ENCODE measurements around the gene CHIC2. TPM values are rescaled to one million over a fixed set of nuclear protein-coding genes. Genes with fewer than 3 reads are reported as not detected.
A peak's percentile ranks its signal among the peaks of the same experiment; 100 is the strongest.

CHIC2 gene
- polyA plus RNA-seq, 3 donors = 23.1 to 83.3 (median 73.4) TPM

GRCh38 chr4:54073271-54073880, 9.0 kb upstream of the CHIC2 start:
- Histone ChIP-seq H3K4me3 (replicated peaks in 1 of 3; ENCODE audit: low read depth in 2 of 3, low read length in 3 of 3) (no peak overlapping the region), H3K4me1 (ENCODE audit: control insufficient read depth in 1 of 2, insufficient read depth in 2 of 2, low read length in 2 of 2) (no peaks in the 10 kb centered on the region), H4K20me1 (ENCODE audit: insufficient read depth, low read length) (no peaks in the 10 kb centered on the region), H3K4me2 (replicated peaks; ENCODE audit: extremely low read depth, low read length, poor library complexity, severe bottlenecking) (no peak overlapping the region), H3K79me2 (ENCODE audit: insufficient read depth, low read length) (no peaks in the 10 kb centered on the region), H3K27me3 (ENCODE audit: control insufficient read depth in 2 of 2, insufficient read depth in 2 of 2, low read length in 2 of 2) (no peaks in the 10 kb centered on the region), H3K9me3 (replicated peaks in 1 of 2; ENCODE audit: control insufficient read depth in 1 of 2, insufficient read depth in 1 of 2, low read length in 2 of 2) (no peaks in the 10 kb centered on the region), H3K27ac (ENCODE audit: low read depth in 1 of 2, low read length in 2 of 2) (no peak overlapping the region), H3K36me3 (replicated peaks in 1 of 2; ENCODE audit: control insufficient read depth in 1 of 2, insufficient read depth in 2 of 2, low read length in 2 of 2) (no peaks in the 10 kb centered on the region), H3K9ac (ENCODE audit: insufficient read depth, low read length, poor library complexity, severe bottlenecking) (no peak overlapping the region), H2AFZ (ENCODE audit: insufficient read depth, low read depth, low read length, poor library complexity, severe bottlenecking) (no peak overlapping the region)
- intact Hi-C loops (cut with micrococcal nuclease) = no loop called here
- Mint-ChIP-seq H3K9me3 (no peaks in the 10 kb centered on the region), H3K4me3 (no peak overlapping the region), H3K4me1 (peaks cover 2% of the 10 kb centered on the region), H3K27me3 (ENCODE audit: low read depth in 3 of 3) (peaks cover 0 to 5% (median 0%) of the 10 kb centered on the region in 3 donors), H3K36me3 (no peaks in the 10 kb centered on the region), H3K27ac (peak overlapping the region in 1 of 7 donors; percentile 68)
- DNase-seq = peak in 1 of 3 donors; percentile 24
- WGBS (ENCODE audit: insufficient coverage) = 100% methylated on average over 2 of the region's 2 CpGs
- TF ChIP-seq CTCF (IDR thresholded peaks at IDR 0.05) = no peak

DNA sequence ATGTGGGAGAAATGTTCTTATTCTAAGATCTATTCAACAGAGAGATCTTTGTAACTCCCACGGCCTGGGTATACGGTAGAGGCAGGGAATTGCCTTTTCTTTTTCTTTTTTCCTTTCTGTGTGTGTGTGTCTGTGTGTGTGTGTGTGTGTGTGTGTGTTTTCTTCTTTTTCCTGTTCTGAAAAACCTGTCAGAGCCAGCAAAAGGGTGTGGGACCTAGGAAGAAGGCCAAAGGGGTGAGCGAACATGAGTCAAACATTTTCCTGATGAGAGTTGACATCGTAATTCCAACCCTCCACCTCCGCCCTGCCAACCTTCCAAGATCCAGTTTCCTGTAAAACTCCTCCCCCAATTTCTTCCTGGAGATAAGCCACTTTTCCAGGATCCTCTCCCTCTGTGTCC, 2.8 kb upstream of the CHIC2 start:
- Histone ChIP-seq H3K27me3 (ENCODE audit: control insufficient read depth in 2 of 2, insufficient read depth in 2 of 2, low read length in 2 of 2) (no peaks in the 10 kb centered on the region), H3K4me1 (ENCODE audit: control insufficient read depth in 1 of 2, insufficient read depth in 2 of 2, low read length in 2 of 2) (peaks cover 12 to 17% of the 10 kb centered on the region in 2 donors), H3K79me2 (ENCODE audit: insufficient read depth, low read length) (peaks cover 22% of the 10 kb centered on the region), H4K20me1 (ENCODE audit: insufficient read depth, low read length) (peaks cover 19% of the 10 kb centered on the region), H3K27ac (ENCODE audit: low read depth in 1 of 2, low read length in 2 of 2) (no peak overlapping the region), H3K36me3 (replicated peaks in 1 of 2; ENCODE audit: control insufficient read depth in 1 of 2, insufficient read depth in 2 of 2, low read length in 2 of 2) (no peaks in the 10 kb centered on the region), H2AFZ (ENCODE audit: insufficient read depth, low read depth, low read length, poor library complexity, severe bottlenecking) (no peak overlapping the region), H3K4me3 (replicated peaks in 1 of 3; ENCODE audit: low read depth in 2 of 3, low read length in 3 of 3) (no peak overlapping the region), H3K9ac (ENCODE audit: insufficient read depth, low read length, poor library complexity, severe bottlenecking) (no peak overlapping the region), H3K9me3 (replicated peaks in 1 of 2; ENCODE audit: control insufficient read depth in 1 of 2, insufficient read depth in 1 of 2, low read length in 2 of 2) (no peaks in the 10 kb centered on the region), H3K4me2 (replicated peaks; ENCODE audit: extremely low read depth, low read length, poor library complexity, severe bottlenecking) (no peak overlapping the region)
- no peaks in the 10 kb centered on the region for H3K9me3 Mint-ChIP-seq
- peaks cover 0 to 3% of the 10 kb centered on the region in 2 donors for H3K36me3 Mint-ChIP-seq
- no peak overlapping the region for H3K4me3 Mint-ChIP-seq
- H3K4me1 Mint-ChIP-seq = peaks cover 17% of the 10 kb centered on the region
- H3K27ac Mint-ChIP-seq = no peak overlapping the region
- WGBS (ENCODE audit: insufficient coverage) = 91% methylated on average over 3 of the region's 5 CpGs
- no peak for TF ChIP-seq CTCF (IDR thresholded peaks at IDR 0.05)
- DNase-seq = no peak
- peaks cover 0 to 3% (median 1%) of the 10 kb centered on the region in 3 donors for H3K27me3 Mint-ChIP-seq (ENCODE audit: low read depth in 3 of 3)
- intact Hi-C loops (cut with micrococcal nuclease) = loop anchor here in 1 of 2 donors (10.0 kb wide), 2 partner anchors 152 to 692 kb away; partner anchors contain the start of gene FIP1L1

Data from CD14-positive monocyte (primary cell).